Spleen (tissue), 11 donors: ENCODE data around the gene RAET1L. TPM values are rescaled to one million over a fixed set of nuclear protein-coding genes. Genes with fewer than 3 reads are reported as not detected.

ENCODE experiments used
- DNase-seq: peaks from one replicate; pipeline ENCODE4 v3.0.0-alpha.2; 2020
- H3K27ac ChIP-seq, 8 donors: fragments of 200-600 bp; sonication (generic) in 7 of 8; 1 replicate in 4 of 8; 2 replicates in 4 of 8; pipeline versions ENCODE4 v1.5.0 to v1.8.0; 2016 to 2021; ENCODE audit warnings: inconsistent platforms in 4 of 8, mild to moderate bottlenecking in 4 of 8, moderate library complexity in 1 of 8
- H3K27me3 ChIP-seq, 7 donors: fragments of 200-600 bp; sonication (generic) in 6 of 7; replicated peaks in 1 of 7; 1 replicate in 4 of 7; 2 replicates in 3 of 7; pipeline versions ENCODE4 v1.5.0 to v1.8.0; 2016 to 2021; ENCODE audit warnings: inconsistent platforms in 3 of 7, mild to moderate bottlenecking in 1 of 7
- H3K36me3 ChIP-seq, 6 donors: fragments of 200-600 bp; sonication (generic) in 5 of 6; 1 replicate in 4 of 6; 2 replicates in 2 of 6; pipeline versions ENCODE4 v1.5.0 to v1.8.0; 2016 to 2021; ENCODE audit warnings: inconsistent platforms in 2 of 6
- H3K4me1 ChIP-seq, 6 donors: fragments of 200-600 bp; sonication (generic) in 5 of 6; 1 replicate in 3 of 6; 2 replicates in 3 of 6; pipeline versions ENCODE4 v1.5.0 to v1.8.0; 2016 to 2021; ENCODE audit warnings: inconsistent platforms in 3 of 6
- H3K4me3 ChIP-seq, 8 donors: fragments of 200-600 bp; sonication (generic) in 7 of 8; 1 replicate in 4 of 8; 2 replicates in 4 of 8; pipeline versions ENCODE4 v1.5.0 to v1.8.0; 2016 to 2021; ENCODE audit warnings: inconsistent platforms in 4 of 8, mild to moderate bottlenecking in 4 of 8, moderate library complexity in 2 of 8
- H3K9me3 ChIP-seq, 8 donors: fragments of 200-600 bp; sonication (generic) in 7 of 8; 1 replicate in 4 of 8; 2 replicates in 4 of 8; pipeline versions ENCODE4 v1.5.0 to v1.8.0; 2016 to 2021; ENCODE audit warnings: inconsistent platforms in 4 of 8
- POLR2A ChIP-seq, 3 donors: fragments of 450-650 bp; IDR thresholded peaks; one replicate each; pipeline ENCODE4 v1.5.1; 2017; ENCODE audit warnings: antibody characterized with exemption in 3 of 3, mild to moderate bottlenecking in 1 of 3
- POLR2AphosphoS5 ChIP-seq, 3 donors: sonication (generic); formaldehyde crosslinking; IDR thresholded peaks; one replicate each; pipeline ENCODE4 v1.5.1; 2017; ENCODE audit warnings: antibody characterized with exemption in 3 of 3
- WGBS, 5 donors: extraction: QIAGEN DNeasy Blood & Tissue Kit in 3 of 5; methylation state at CpG; one replicate each; pipeline versions ENCODE4 v1.1.5 to v1.1.7; 2013 to 2018; 5-methylcytosine and 5-hydroxymethylcytosine counted together
- intact Hi-C: fragments of 100-400 bp; cut with DNase I; formaldehyde crosslinking; loops from one replicate; pipeline ENCODE4 v1.15.0; 2023; ENCODE audit warnings: low total_unique reads
- polyA plus RNA-seq, 3 donors: library from polyadenylated mRNA; stranded (reverse); fragments of 200-250 nt; gene quantifications; one replicate each; pipeline ENCODE4 v1.2.1, GENCODE V29; 2013
- total RNA-seq, 7 donors: library from RNA; depleted of rRNA in 3 of 7; stranded (reverse); fragments of >200 nt in 3 of 7; fragmentation: NEBNext Ultra II Directional in 4 of 7; extraction: Animal tissue kit (Norgen Biotek cat#: 25700) in 4 of 7; gene quantifications; one replicate each; pipeline versions ENCODE4 v1.1.0 to v1.2.1, GENCODE V29; 2016 to 2021
- TF ChIP-seq, protein P1 (sequence below), 11 experiments: fragments of 200-600 bp in 7 of 11; fragments of 450-650 bp in 4 of 11; sonication (generic) in 4 of 11; IDR thresholded peaks in 8 of 11; conservative IDR thresholded peaks in 3 of 11; 1 replicate in 7 of 11; 2 replicates in 4 of 11; pipeline versions ENCODE4 v1.4.0 to v1.8.0; 2016 to 2021; ENCODE audit warnings: antibody characterized with exemption in 11 of 11, inconsistent platforms in 4 of 11, mild to moderate bottlenecking in 1 of 11
- donor health status: healthy with polysubstance abuse.
- donor health status: DM: no; HTN: no; CAD: no; lungs with moderate emphysema.
- donor health status: DM: no; HTN: no; CAD: no.
- donor health status: Bipolar disorder and iron deficiency.
- donor health status: healthy.
- donor health status: DM: no; HTN: no; CAD: no.
- donor health status: DM: yes; HTN: yes; CAD: no.

Gene RAET1L
- total and polyA plus RNA-seq, 10 donors, result not detected

DNA sequence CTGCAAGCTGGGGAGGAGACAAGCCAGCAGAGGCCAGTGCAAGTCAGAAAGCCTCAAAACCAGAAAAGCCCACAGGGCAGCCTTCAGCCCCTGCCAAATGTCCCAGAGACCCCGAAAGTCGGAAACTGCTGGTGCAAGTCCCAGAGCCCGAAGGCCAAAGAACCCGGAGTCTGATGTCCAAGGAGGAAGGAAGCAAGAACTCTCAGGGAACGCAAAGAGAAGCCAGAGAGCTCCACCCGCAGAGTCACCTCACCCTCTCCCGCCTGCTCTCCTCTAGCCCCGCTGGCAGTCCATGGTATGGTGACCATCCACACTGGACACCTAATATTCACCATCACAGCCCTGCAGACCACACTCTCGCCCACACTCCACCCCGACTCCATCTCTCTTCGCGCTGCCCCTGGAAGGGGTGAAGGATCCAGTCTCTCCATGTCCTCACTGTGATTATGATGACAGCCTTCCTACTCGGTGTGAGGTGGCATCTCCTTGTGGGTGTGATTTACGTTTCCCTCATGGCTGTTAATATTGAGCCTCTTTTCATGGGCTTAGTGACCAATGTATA lies 33.0 kb upstream of the RAET1L start:
- TF ChIP-seq, protein P1, sequence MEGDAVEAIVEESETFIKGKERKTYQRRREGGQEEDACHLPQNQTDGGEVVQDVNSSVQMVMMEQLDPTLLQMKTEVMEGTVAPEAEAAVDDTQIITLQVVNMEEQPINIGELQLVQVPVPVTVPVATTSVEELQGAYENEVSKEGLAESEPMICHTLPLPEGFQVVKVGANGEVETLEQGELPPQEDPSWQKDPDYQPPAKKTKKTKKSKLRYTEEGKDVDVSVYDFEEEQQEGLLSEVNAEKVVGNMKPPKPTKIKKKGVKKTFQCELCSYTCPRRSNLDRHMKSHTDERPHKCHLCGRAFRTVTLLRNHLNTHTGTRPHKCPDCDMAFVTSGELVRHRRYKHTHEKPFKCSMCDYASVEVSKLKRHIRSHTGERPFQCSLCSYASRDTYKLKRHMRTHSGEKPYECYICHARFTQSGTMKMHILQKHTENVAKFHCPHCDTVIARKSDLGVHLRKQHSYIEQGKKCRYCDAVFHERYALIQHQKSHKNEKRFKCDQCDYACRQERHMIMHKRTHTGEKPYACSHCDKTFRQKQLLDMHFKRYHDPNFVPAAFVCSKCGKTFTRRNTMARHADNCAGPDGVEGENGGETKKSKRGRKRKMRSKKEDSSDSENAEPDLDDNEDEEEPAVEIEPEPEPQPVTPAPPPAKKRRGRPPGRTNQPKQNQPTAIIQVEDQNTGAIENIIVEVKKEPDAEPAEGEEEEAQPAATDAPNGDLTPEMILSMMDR (IDR thresholded peaks at IDR 0.05 in 8 of 11, conservative IDR thresholded peaks at IDR 0.05 in 3 of 11), result no peak
- TF ChIP-seq POLR2AphosphoS5 (IDR thresholded peaks at IDR 0.05), result no peak
- TF ChIP-seq POLR2A (IDR thresholded peaks at IDR 0.05), result no peak
- no peak for DNase-seq
- H3K4me3 ChIP-seq, result no peak overlapping the region
- H3K36me3 ChIP-seq, result no peaks in the 10 kb centered on the region
- intact Hi-C loops, result no loop called here
- 80 to 83% (median 81%) methylated on average over 14 of the region's 14 CpGs for WGBS, 5 donors
- no peaks in the 10 kb centered on the region for H3K9me3 ChIP-seq
- no peak overlapping the region for H3K27ac ChIP-seq
- H3K4me1 ChIP-seq, result peaks cover 0 to 7% (median 0%) of the 10 kb centered on the region in 6 donors
- H3K27me3 ChIP-seq, result peaks cover 0 to 43% (median 0%) of the 10 kb centered on the region in 7 donors

DNA sequence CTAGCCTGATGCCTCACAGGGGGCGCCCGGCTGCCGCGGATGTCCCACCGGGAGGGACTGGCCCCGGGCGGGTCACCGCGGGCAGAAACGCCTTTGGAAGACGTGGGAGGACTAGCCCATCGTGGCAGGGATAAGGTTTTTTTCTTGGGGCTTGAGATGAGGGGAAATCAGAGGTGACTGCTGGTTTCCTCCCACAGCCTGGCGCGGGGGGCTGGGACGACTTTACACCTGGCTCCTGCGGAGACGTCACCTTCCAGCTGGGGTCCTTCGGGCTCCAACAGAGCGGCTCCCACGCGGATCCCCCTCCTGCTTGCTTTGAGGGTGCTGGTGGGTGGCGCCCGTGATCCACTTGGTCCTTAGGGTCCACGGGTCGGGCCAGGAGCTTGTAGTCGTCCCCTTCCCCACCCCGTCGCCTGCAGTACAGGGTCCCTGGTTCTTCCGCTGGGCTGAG lies 32.2 kb upstream of the RAET1L start:
- H3K4me3 ChIP-seq, result no peak overlapping the region
- H3K9me3 ChIP-seq, result no peaks in the 10 kb centered on the region
- peaks cover 0 to 51% (median 0%) of the 10 kb centered on the region in 7 donors for H3K27me3 ChIP-seq
- H3K36me3 ChIP-seq, result no peaks in the 10 kb centered on the region
- DNase-seq, result no peak
- intact Hi-C loops, result no loop called here
- TF ChIP-seq POLR2AphosphoS5 (IDR thresholded peaks at IDR 0.05) (no peak), POLR2A (IDR thresholded peaks at IDR 0.05) (no peak)
- H3K27ac ChIP-seq, result no peak overlapping the region
- peaks cover 0 to 7% (median 0%) of the 10 kb centered on the region in 6 donors for H3K4me1 ChIP-seq
- WGBS, 5 donors, result 77 to 89% (median 83%) methylated on average over 28 to 29 of the region's 29 CpGs

DNA sequence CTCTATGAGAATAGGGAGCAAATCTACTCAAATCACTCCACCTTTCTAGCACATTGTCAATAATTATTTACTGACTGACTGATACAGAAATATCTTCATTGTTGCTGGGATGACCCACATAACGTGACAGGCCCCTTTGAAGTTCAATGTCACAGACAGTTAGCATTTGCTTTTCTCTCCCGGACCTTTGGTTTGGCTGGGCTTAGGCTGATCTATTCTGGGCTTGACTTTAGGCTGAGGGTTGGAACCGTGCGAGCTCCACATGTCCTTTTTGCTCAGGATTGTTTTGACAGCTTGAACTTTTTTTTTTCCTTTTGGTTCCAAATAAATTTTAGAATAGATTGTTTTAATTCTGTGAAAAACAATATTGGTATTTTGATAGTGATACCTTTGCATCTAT lies 31.6 kb upstream of the RAET1L start:
- H3K27ac ChIP-seq, result no peak overlapping the region
- H3K27me3 ChIP-seq, result peaks cover 0 to 57% (median 0%) of the 10 kb centered on the region in 7 donors
- H3K4me3 ChIP-seq, result no peak overlapping the region
- DNase-seq, result no peak
- peaks cover 0 to 7% (median 0%) of the 10 kb centered on the region in 6 donors for H3K4me1 ChIP-seq
- no peaks in the 10 kb centered on the region for H3K9me3 ChIP-seq
- H3K36me3 ChIP-seq, result no peaks in the 10 kb centered on the region
- no peak for TF ChIP-seq POLR2A (IDR thresholded peaks at IDR 0.05)
- no peak for TF ChIP-seq POLR2AphosphoS5 (IDR thresholded peaks at IDR 0.05)
- TF ChIP-seq, protein P1 (IDR thresholded peaks at IDR 0.05 in 8 of 11, conservative IDR thresholded peaks at IDR 0.05 in 3 of 11), result no peak
- WGBS, 5 donors, result 84 to 92% (median 87%) methylated on average over 4 of the region's 4 CpGs
- intact Hi-C loops, result no loop called here

DNA sequence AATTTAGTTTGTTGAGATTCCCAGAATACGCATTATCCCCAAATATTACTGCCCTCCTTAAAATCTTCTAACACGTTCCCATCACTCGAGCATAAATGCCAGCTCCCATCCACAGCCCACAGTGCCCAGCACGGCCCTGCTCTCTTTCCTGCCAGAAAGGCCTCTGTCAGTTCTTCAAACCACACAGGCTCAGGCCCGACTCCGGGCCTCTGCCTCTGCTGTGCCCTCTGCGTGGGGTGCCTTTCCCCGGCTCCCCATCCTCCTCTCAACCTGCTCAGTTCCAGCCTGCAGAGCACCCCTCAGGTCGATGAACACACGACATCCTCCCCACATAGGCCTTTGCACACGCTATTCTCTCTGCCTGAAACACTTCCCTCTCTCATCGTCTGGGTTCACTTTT lies 30.8 kb upstream of the RAET1L start:
- TF ChIP-seq POLR2AphosphoS5 (IDR thresholded peaks at IDR 0.05), result no peak
- TF ChIP-seq POLR2A (IDR thresholded peaks at IDR 0.05), result no peak
- Histone ChIP-seq H3K27me3 (peaks cover 0 to 62% (median 0%) of the 10 kb centered on the region in 7 donors), H3K36me3 (no peaks in the 10 kb centered on the region), H3K4me3 (no peak overlapping the region), H3K27ac (no peak overlapping the region), H3K4me1 (peaks cover 0 to 7% (median 0%) of the 10 kb centered on the region in 6 donors), H3K9me3 (no peaks in the 10 kb centered on the region)
- intact Hi-C loops, result no loop called here
- DNase-seq, result no peak
- WGBS, 5 donors, result 82 to 89% (median 85%) methylated on average over 12 of the region's 12 CpGs

DNA sequence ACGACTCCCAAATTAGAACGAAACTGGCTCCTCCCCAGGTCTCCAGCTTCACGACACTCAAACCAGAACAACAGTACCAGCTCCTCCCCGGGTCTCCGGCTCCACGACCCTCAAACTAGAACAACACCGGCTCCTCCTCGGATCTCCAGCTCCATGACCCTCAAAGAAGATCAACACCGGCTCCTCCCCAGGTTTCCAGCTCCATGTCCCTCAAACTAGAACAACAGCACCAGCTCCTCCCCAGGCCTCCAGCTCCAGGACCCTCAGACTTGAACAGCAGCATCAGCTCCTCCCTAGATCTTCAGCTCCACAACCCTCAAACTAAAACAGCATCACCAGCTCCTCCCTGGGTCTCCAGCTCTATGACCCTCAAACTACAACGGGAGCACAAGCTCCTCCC lies 29.8 kb upstream of the RAET1L start:
- TF ChIP-seq POLR2A (IDR thresholded peaks at IDR 0.05), result no peak
- TF ChIP-seq POLR2AphosphoS5 (IDR thresholded peaks at IDR 0.05), result no peak
- TF ChIP-seq, protein P1 (IDR thresholded peaks at IDR 0.05 in 8 of 11, conservative IDR thresholded peaks at IDR 0.05 in 3 of 11), result no peak
- Histone ChIP-seq H3K27ac (no peak overlapping the region), H3K27me3 (peaks cover 0 to 64% (median 3%) of the 10 kb centered on the region in 7 donors), H3K4me3 (no peak overlapping the region), H3K36me3 (no peaks in the 10 kb centered on the region), H3K4me1 (peaks cover 0 to 4% (median 0%) of the 10 kb centered on the region in 6 donors), H3K9me3 (no peaks in the 10 kb centered on the region)
- WGBS, 5 donors, result 83 to 91% (median 87%) methylated on average over 10 of the region's 10 CpGs
- intact Hi-C loops, result no loop called here
- DNase-seq, result no peak
